NOMO-1 treated with dmso at 0.1 percent for 144 hours (cell line): ENCODE data around the gene MRGPRD.

ENCODE experiments used
- DNase-seq: peaks from one replicate; lab custom pipeline; 2025; ENCODE audit not compliant: unreplicated experiment; lab: John Stamatoyannopoulos, UW

Gene MRGPRD

DNA sequence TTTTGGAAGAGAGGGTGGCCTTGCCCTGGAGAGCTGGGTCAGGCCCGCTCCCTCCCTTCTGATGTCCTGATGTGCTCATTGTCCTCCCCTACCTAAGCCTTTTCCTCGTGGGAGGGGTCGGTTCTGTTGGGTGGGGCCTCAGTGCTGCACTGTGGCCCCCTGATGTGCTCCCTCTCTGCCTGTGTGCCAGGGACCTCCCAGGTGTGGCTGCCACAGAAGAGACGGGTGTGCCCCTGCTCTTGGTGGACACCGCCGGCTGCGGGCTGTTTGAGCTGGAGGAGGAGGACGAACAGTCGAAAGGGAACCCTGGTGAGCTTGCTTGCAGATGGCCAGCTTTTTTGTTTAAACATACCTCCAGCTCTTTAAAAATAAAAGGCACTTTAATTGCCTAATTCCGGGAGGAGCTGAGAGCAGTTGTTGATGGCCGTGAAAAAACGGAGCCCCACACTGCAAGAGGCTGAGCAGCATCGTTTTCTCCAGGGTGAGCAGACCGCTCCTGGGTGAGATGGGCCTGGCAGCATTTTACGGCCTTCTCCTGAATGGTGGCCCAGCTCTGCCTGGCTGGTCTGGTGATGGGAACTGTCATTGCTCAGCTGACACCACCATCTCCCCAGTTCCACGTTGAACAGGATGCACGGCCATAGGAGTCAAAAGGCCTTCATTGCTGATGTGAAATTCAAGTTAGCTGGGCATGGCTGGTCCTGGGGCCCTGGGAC lies 47.0 kb downstream of the MRGPRD start:
- no peak for DNase-seq

GRCh38 chr11:68932933-68933577 lies 47.7 kb downstream of the MRGPRD start:
- DNase-seq: no peak

DNA sequence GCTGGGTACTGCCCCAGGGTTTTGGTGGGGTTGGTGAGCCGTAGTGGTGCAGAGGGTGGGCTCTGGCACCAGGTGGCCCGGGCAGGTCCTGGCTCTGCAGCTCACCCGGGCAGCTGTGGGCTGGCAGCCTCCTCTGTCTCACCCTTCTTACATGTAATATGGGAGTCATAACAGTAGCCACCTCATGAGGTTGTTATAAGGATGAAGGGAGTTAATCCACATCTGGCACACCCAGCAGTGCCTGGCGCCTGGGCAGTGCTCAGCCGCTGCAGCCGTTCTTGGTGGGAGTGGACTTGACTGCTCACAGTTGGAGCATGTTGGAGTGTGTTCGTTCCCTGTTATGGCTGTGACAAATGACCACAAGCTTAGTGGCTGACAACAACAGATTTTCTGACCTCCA lies 48.4 kb downstream of the MRGPRD start:
- DNase-seq: no peak

DNA sequence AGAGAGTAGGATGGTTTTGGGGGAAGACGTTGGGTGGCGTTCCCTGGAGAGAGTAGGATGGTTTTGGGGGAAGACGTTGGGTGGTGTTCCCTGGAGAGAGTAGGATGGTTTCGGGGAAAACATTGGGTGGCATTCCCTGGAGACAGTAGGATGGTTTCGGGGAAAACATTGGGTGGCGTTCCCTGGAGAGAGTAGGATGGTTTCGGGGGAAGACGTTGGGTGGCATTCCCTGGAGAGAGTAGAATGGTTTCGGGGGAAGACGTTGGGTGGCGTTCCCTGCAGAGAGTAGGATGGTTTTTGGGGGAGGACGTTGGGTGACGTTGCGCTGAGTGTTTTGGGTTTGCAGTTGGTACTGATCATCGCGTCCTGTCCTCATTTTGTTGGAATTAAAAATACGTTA lies 48.9 kb downstream of the MRGPRD start:
- no peak for DNase-seq

DNA sequence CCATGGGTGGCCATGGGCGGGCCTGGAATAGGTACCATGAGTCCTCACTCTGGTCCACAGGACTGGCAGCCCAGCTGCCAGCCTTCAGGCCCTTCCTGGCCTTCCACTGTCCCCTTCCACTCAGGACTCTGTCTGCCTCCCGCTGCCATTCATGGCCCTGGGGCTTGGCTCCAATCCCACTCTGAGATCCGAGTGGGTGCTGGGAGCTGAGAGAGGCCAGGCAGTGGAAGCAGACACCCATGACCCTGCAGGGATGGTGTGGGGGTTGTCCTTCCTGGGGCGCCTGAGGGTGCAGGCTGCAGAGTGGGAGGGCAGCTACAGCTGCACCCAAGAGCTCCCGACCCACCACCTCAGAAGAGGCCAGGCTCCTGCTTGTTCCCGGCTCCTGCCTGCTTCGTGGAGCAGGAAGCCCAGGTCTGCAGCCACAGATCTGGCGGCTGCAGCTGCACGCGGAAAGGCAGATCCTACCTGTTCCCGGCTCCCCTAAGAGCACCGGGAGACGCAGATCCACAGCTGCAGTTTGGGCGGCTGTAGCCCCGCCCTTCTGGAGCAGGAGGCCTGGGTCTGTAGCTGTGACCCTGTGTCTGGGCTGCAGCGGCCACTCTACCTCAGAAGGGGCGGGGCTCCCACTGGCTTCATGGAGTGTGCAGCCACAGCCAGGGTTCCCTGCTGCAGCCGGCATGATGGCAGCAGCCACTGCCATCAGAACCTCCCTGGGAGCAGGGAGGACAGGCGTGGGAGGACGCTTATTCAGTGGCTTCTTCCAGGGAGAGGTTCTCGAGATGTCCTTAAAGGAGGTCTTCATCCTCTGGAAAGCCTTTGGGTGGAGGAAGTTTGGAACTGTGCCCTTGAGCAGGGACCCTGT lies 49.6 kb downstream of the MRGPRD start:
- no peak for DNase-seq
